SU-DHL-6 (cell line): ENCODE measurements around the gene KRT32.

ENCODE experiments used
- EZH2phosphoT487 ChIP-seq: fragments of 200-600 bp; sonication (generic), shearing (Covaris generic); conservative IDR thresholded peaks from 2 replicates; pipeline ENCODE4 v1.6.1; 2018; ENCODE audit warnings: mild to moderate bottlenecking, antibody characterized with exemption, low read length, moderate library complexity, mixed read lengths
- TF ChIP-seq, protein P1 (sequence below): fragments of 200-600 bp; sonication (generic); IDR thresholded peaks from one replicate; pipeline ENCODE4 v1.5.1; 2017; ENCODE audit warnings: antibody characterized with exemption, mild to moderate bottlenecking, low read length, moderate library complexity; ENCODE audit not compliant: insufficient read depth, poor library complexity, severe bottlenecking

DNA sequence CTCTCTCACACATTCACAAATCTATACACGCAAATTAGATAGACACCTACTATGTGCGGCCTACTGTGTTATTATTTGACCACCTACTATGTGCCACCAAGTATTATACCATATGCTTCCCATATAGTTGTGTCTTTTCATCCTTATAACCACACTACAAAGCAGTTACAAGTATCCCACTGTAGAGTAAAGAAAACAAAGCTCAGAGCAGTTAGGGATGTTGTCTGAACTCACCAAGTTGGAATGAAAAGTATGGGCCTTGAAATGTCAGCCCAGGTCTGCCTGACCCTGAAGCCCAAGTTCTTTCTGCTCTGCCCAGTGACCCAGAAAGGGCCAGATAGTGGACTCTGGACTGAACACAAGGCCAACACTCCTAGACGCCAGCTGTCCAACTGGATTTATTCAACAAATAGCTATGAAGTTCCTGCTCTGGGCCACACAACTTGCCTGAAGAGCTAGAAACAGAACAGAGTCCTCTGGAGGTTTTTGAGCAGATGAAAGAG is 51.3 kb downstream of the KRT32 start:
- TF ChIP-seq, protein P1, sequence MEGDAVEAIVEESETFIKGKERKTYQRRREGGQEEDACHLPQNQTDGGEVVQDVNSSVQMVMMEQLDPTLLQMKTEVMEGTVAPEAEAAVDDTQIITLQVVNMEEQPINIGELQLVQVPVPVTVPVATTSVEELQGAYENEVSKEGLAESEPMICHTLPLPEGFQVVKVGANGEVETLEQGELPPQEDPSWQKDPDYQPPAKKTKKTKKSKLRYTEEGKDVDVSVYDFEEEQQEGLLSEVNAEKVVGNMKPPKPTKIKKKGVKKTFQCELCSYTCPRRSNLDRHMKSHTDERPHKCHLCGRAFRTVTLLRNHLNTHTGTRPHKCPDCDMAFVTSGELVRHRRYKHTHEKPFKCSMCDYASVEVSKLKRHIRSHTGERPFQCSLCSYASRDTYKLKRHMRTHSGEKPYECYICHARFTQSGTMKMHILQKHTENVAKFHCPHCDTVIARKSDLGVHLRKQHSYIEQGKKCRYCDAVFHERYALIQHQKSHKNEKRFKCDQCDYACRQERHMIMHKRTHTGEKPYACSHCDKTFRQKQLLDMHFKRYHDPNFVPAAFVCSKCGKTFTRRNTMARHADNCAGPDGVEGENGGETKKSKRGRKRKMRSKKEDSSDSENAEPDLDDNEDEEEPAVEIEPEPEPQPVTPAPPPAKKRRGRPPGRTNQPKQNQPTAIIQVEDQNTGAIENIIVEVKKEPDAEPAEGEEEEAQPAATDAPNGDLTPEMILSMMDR = no peak
- no peak for TF ChIP-seq EZH2phosphoT487
